Measurements from ENCODE around the gene THBD. TPM values are rescaled to one million over a fixed set of nuclear protein-coding genes. Genes with fewer than 3 reads are reported as not detected.

Gene THBD
- total and polyA plus RNA-seq, 2 of the 4 experiments (the other 2 are of a cell fraction), result 0.07 TPM; not detected in 1

DNA sequence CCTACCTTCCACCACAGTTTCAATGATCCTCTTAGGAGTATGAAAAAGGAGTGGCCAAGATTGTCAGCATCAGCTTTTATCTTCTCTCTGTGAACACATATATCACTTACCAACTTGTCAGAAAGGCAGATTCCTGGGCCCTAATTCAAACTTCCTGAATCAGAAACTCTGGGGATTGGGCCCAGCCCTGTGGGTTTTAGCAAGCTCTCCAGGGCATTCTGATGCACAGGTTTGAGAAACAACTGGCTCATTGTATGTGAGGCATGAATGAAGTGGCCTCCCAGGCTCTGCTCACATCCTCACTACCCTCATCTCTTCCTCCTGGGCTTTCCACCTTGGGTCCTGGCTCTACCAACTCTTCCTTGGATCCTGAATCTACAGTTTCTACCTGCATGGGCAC is 13.2 kb upstream of the THBD start:
- dilution Hi-C loops (cut with HindIII; ENCODE audit: low sequenced_read_pairs, unreplicated experiment) (no loop called here), in situ Hi-C loops (cut with MboI; ENCODE audit: low sequenced_read_pairs) (no loop called here), intact Hi-C loops (cut with micrococcal nuclease) (loop anchor here (5.0 kb wide), 1 partner anchor 175 kb away; no protein-coding TSS in a partner anchor)
- Histone ChIP-seq H3K4me3 (ENCODE audit: insufficient read depth, low read depth, low read length) (no peak overlapping the region), H3K9me3 (ENCODE audit: control insufficient read depth, insufficient read depth, low read length) (no peaks in the 10 kb centered on the region), H2BK15ac (ENCODE audit: low read depth, low read length) (no peak overlapping the region), H4K20me1 (ENCODE audit: insufficient read depth, low read length) (no peaks in the 10 kb centered on the region), H3K56ac (ENCODE audit: extremely low read depth, insufficient read depth, low read length) (no peak overlapping the region), H3K4me1 (ENCODE audit: control insufficient read depth, insufficient read depth, low read length) (peaks cover 10% of the 10 kb centered on the region; the same call in 1 of the 2 replicates), H3K23ac (ENCODE audit: low read depth, low read length) (no peak overlapping the region), H3K27me3 (ENCODE audit: control insufficient read depth, insufficient read depth, low read length) (peaks cover 31% of the 10 kb centered on the region), H3K9me1 (ENCODE audit: insufficient read depth, low read length) (0 out of 2 replicates have a peak, but pooled peaks cover 2% of the 10 kb centered on the region), H4K91ac (ENCODE audit: insufficient read depth, low read depth, low read length) (no peak overlapping the region), H2AK5ac (ENCODE audit: low read depth, low read length) (no peak overlapping the region), H3K14ac (replicated peaks; ENCODE audit: low read depth, low read length) (no peak overlapping the region), H2BK5ac (ENCODE audit: low read depth, low read length, poor library complexity, severe bottlenecking) (no peak overlapping the region), H4K8ac (ENCODE audit: low read depth in 2 of 2, low read length in 2 of 2) (no peak overlapping the region), H2AFZ (replicated peaks; ENCODE audit: low read length, poor library complexity) (no peak overlapping the region), H3K27ac (ENCODE audit: insufficient read depth, low read length) (no peak overlapping the region), H3K79me1 (ENCODE audit: low read depth in 1 of 2, low read length in 2 of 2) (no peaks in the 10 kb centered on the region), H2AK9ac (replicated peaks; ENCODE audit: low read depth, low read length, poor library complexity) (no peak overlapping the region), H3K18ac (ENCODE audit: low read depth, low read length) (no peak overlapping the region), H2BK120ac (ENCODE audit: low read depth, low read length) (no peak overlapping the region), H3K9ac (ENCODE audit: low read depth, low read length) (no peak overlapping the region), H4K5ac (ENCODE audit: low read depth, low read length) (no peak overlapping the region), H3K4me2 (ENCODE audit: low read depth, low read length) (no peak overlapping the region; the same call in 1 of the 2 replicates), H3K36me3 (ENCODE audit: control insufficient read depth, insufficient read depth, low read length) (no peaks in the 10 kb centered on the region), H3K4ac (ENCODE audit: low read depth, low read length) (no peak overlapping the region), H2BK20ac (ENCODE audit: low read depth, low read length) (no peak overlapping the region)
- ATAC-seq (ENCODE audit: low read depth), result no peak
- ChIA-PET POLR2A (ENCODE audit: unreplicated experiment) (no interaction called here), CTCF (interaction anchor here (1.2 kb wide), 1 partner anchor 278 kb away, joined by 3 read pairs; no protein-coding TSS in a partner anchor)
- DNase-seq, result no peak
- no TSS peak for BruUV-seq (replicated peaks)
- TF ChIP-seq, protein P1, sequence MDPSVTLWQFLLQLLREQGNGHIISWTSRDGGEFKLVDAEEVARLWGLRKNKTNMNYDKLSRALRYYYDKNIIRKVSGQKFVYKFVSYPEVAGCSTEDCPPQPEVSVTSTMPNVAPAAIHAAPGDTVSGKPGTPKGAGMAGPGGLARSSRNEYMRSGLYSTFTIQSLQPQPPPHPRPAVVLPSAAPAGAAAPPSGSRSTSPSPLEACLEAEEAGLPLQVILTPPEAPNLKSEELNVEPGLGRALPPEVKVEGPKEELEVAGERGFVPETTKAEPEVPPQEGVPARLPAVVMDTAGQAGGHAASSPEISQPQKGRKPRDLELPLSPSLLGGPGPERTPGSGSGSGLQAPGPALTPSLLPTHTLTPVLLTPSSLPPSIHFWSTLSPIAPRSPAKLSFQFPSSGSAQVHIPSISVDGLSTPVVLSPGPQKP (IDR thresholded peaks at IDR 0.05; ENCODE audit: borderline replicate concordance, low read depth, low read length), result no peak
- TF ChIP-seq BHLHE40 (IDR thresholded peaks at IDR 0.05; ENCODE audit: low read depth, low read length), result no peak
- no peak for TF ChIP-seq RFX5 (IDR thresholded peaks at IDR 0.05; ENCODE audit: low read depth, low read length)
- TF ChIP-seq RAD21 (IDR thresholded peaks at IDR 0.05; ENCODE audit: low read length), result no peak
- no peak for TF ChIP-seq SMC3 (IDR thresholded peaks at IDR 0.05; ENCODE audit: low read depth, low read length)
- TF ChIP-seq CHD1 (IDR thresholded peaks at IDR 0.05; ENCODE audit: low read depth, low read length), result no peak
- no peak for TF ChIP-seq MXI1 (IDR thresholded peaks at IDR 0.05; ENCODE audit: borderline replicate concordance, low read depth, low read length)
- TF ChIP-seq, protein P2, sequence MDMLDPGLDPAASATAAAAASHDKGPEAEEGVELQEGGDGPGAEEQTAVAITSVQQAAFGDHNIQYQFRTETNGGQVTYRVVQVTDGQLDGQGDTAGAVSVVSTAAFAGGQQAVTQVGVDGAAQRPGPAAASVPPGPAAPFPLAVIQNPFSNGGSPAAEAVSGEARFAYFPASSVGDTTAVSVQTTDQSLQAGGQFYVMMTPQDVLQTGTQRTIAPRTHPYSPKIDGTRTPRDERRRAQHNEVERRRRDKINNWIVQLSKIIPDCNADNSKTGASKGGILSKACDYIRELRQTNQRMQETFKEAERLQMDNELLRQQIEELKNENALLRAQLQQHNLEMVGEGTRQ (IDR thresholded peaks at IDR 0.05; ENCODE audit: low read depth, low read length), result no peak
- TF ChIP-seq FOS (IDR thresholded peaks at IDR 0.05; ENCODE audit: low read depth, low read length), result no peak
- TF ChIP-seq, protein P3, sequence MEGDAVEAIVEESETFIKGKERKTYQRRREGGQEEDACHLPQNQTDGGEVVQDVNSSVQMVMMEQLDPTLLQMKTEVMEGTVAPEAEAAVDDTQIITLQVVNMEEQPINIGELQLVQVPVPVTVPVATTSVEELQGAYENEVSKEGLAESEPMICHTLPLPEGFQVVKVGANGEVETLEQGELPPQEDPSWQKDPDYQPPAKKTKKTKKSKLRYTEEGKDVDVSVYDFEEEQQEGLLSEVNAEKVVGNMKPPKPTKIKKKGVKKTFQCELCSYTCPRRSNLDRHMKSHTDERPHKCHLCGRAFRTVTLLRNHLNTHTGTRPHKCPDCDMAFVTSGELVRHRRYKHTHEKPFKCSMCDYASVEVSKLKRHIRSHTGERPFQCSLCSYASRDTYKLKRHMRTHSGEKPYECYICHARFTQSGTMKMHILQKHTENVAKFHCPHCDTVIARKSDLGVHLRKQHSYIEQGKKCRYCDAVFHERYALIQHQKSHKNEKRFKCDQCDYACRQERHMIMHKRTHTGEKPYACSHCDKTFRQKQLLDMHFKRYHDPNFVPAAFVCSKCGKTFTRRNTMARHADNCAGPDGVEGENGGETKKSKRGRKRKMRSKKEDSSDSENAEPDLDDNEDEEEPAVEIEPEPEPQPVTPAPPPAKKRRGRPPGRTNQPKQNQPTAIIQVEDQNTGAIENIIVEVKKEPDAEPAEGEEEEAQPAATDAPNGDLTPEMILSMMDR (conservative IDR thresholded peaks at IDR 0.05; ENCODE audit: low read depth, low read length), result no peak
- no peak for TF ChIP-seq RCOR1 (IDR thresholded peaks at IDR 0.05; ENCODE audit: insufficient replicate concordance, low read length)
- TF ChIP-seq NFE2L2 (IDR thresholded peaks at IDR 0.05; ENCODE audit: low read depth, low read length), result no peak
- no peak for TF ChIP-seq MAZ (IDR thresholded peaks at IDR 0.05; ENCODE audit: borderline replicate concordance, low read depth, low read length)
- no peak for TF ChIP-seq CEBPB (IDR thresholded peaks at IDR 0.05; ENCODE audit: low read depth, low read length)
- TF ChIP-seq POLR2A (IDR thresholded peaks at IDR 0.05; ENCODE audit: low read depth, low read length), result no peak
- TF ChIP-seq MAFK (IDR thresholded peaks at IDR 0.05; ENCODE audit: low read depth, low read length), result no peak
